ENCODE data around the gene THSD7B.

Gene THSD7B

GRCh38 chr2:137357634-137358033 lies 592.3 kb downstream of the THSD7B start:
- TF ChIP-seq GATA2 (IDR thresholded peaks at IDR 0.05; ENCODE audit: low read depth, low read length) (no peak), GATA3 (IDR thresholded peaks at IDR 0.05; ENCODE audit: low read depth, low read length) (no peak)

DNA sequence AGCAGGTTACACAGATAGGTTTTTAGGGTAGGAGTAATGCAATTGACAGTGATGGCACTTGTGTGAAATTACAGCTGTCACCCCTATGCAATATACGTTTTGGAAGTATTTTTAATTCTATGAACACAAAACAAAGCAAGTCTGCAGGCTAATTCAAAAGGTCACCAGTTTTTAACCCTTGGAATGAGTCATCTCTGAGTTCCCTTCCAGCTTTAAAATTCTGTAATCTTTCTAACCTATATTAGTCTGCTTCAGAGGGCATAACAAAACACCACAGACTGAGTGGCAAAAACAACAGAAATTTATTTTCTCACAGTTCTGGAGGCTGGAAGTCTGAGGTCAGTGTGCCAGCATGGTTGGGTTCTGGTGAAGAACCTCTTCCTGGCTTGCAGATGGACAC lies 602.0 kb downstream of the THSD7B start:
- TF ChIP-seq GATA3 (IDR thresholded peaks at IDR 0.05; ENCODE audit: low read depth, low read length), result no peak
- no peak for TF ChIP-seq GATA2 (IDR thresholded peaks at IDR 0.05; ENCODE audit: low read depth, low read length)

DNA sequence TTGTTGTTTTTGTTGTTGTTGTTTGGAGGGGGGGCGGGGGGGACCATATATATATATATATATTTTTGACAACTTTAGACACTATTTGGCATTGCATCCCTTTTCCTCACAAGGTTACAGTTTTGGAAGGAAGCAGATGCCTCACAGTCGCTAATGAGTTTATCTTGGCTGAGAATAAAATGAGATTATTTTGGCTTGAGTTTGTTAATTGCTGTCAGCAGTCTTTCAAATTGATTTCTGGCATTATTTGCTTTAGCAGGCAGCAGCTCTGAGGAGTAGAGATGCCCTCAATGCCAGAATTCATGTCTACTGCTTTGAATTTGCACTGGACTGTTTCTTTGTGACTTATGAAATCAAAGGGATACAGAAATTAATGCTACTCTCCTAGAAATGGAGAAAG lies 603.8 kb downstream of the THSD7B start:
- TF ChIP-seq GATA3 (IDR thresholded peaks at IDR 0.05; ENCODE audit: low read depth, low read length) (no peak), GATA2 (IDR thresholded peaks at IDR 0.05; ENCODE audit: low read depth, low read length) (no peak)

DNA sequence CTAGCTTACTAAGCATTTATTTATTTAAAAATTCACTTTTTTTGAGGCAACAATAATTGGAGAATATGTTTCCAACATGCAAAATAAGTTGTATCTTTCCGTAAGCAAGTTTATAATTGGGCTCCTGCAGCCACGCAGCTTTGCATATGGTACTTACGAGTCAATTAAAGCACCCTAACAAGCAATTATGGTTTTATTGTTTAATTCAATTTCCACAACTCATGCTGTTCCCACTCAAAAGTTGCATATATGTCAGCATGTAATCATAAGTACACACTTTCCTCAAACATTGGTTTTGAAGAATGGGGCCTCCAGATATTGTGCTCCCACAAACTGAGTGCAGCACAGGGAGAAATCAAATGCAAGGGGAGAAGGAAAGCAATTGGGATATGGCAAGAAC lies 613.8 kb downstream of the THSD7B start:
- TF ChIP-seq GATA2 (IDR thresholded peaks at IDR 0.05; ENCODE audit: low read depth, low read length) (no peak), GATA3 (IDR thresholded peaks at IDR 0.05; ENCODE audit: low read depth, low read length) (no peak)

DNA sequence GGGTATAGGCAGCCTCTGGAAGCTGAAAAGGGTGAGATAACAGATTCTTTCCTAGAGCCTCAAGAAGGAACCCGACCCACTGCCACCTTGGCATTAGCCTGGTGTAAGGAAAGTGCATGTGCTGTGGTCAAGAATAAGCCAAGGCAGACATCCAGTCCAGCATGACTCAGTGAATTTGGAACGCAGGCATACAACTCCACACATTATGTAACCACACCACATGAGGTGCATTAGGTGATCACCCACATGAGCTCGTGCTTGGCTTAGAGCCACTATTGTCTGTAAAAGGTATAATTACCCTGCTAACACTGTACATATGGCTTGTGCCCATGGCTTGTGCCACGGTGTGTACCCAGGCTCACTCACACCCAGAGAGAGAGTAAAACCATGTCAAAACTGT lies 615.3 kb downstream of the THSD7B start:
- TF ChIP-seq GATA2 (IDR thresholded peaks at IDR 0.05; ENCODE audit: low read depth, low read length) (no peak), GATA3 (IDR thresholded peaks at IDR 0.05; ENCODE audit: low read depth, low read length) (no peak)

DNA sequence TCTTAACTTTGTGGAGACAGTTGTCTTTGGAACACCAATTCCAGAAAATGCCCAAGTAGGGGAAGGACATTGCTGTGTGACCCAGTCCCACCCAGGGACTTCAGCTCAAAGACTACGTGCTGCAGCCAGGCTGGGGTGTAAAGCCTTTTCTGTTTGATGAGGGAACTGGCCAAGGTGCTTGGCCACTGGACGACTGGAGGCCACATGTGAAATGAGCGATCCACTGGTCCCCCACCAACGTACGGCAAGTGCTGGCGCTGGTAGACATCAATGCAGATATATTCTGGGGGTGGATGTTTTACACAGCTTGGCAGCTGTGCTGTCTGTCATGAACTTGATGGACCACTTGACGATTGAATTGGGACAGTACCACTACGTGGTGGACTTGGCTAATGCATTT lies 616.4 kb downstream of the THSD7B start:
- TF ChIP-seq GATA2 (IDR thresholded peaks at IDR 0.05; ENCODE audit: low read depth, low read length) (no peak), GATA3 (IDR thresholded peaks at IDR 0.05; ENCODE audit: low read depth, low read length) (no peak)

DNA sequence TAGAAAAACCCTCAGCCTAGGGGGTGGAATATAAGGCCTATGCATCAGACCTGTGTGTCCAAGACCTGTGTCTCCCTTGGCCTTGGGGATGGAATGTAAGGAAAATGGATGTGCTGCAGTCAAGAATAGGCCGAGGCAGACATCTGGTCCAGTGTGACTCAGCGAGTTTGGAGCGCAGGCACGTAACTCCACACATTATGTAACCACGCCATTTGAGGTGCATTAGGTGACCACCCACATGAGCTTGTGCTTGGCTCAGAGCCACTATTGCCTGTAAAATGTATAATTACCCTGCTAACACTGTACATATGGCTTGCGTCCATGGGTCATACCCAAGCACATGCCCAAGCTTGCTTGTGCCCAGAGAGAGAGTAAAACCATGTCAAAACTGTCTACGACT lies 618.0 kb downstream of the THSD7B start:
- no peak for TF ChIP-seq GATA3 (IDR thresholded peaks at IDR 0.05; ENCODE audit: low read depth, low read length)
- TF ChIP-seq GATA2 (IDR thresholded peaks at IDR 0.05; ENCODE audit: low read depth, low read length), result no peak

GRCh38 chr2:137387044-137387443 lies 621.7 kb downstream of the THSD7B start:
- TF ChIP-seq GATA2 (IDR thresholded peaks at IDR 0.05; ENCODE audit: low read depth, low read length), result no peak
- TF ChIP-seq GATA3 (IDR thresholded peaks at IDR 0.05; ENCODE audit: low read depth, low read length), result no peak

GRCh38 chr2:137405496-137405895 lies 640.2 kb downstream of the THSD7B start:
- TF ChIP-seq GATA2 (IDR thresholded peaks at IDR 0.05; ENCODE audit: low read depth, low read length) (no peak), GATA3 (IDR thresholded peaks at IDR 0.05; ENCODE audit: low read depth, low read length) (no peak)

DNA sequence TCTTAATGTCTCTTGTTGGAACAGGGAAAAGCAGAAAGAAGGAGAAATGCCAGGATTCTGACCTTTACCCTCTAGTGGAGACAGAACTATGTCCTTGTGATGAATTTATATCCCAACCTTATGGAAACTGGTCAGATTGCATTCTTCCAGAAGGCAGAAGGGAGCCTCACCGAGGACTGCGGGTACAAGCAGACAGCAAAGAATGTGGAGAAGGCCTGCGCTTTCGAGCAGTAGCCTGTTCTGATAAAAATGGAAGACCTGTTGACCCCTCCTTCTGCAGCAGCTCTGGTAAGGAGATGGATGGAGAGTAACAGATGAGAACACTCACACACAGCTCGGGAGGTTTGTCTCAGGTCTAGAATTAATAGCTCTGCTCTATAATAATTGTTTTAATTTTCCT lies 646.2 kb downstream of the THSD7B start:
- TF ChIP-seq GATA2 (IDR thresholded peaks at IDR 0.05; ENCODE audit: low read depth, low read length) (no peak), GATA3 (IDR thresholded peaks at IDR 0.05; ENCODE audit: low read depth, low read length) (no peak)

DNA sequence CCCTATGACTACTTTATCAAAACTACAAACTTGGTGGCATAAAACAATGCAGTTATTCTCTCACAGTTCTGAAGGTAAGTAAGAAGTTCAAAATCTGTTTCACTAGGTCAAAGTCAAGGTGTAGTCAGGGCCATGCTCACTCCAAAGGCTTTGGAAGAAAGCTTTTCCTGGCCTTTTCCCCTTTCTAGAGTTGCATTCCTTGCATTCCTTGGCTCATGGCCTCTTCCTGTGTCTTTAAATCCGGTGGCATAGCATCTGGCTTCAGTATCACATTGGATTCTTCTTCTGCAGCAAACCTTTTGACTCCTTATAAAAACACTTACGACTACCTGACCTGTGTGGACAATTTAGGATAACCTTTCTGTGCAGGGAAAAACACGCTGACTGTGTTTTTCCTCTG lies 655.4 kb downstream of the THSD7B start:
- TF ChIP-seq GATA2 (IDR thresholded peaks at IDR 0.05; ENCODE audit: low read depth, low read length) (no peak), GATA3 (IDR thresholded peaks at IDR 0.05; ENCODE audit: low read depth, low read length) (no peak)

- TF ChIP-seq GATA3 (IDR thresholded peaks at IDR 0.05; ENCODE audit: low read depth, low read length) (no peak), GATA2 (IDR thresholded peaks at IDR 0.05; ENCODE audit: low read depth, low read length) (no peak)
These were observed 669.8 kb downstream of the THSD7B start for GRCh38 chr2:137435162-137435561.

- TF ChIP-seq GATA3 (IDR thresholded peaks at IDR 0.05; ENCODE audit: low read depth, low read length) (no peak), GATA2 (IDR thresholded peaks at IDR 0.05; ENCODE audit: low read depth, low read length) (no peak)
These were observed 672.0 kb downstream of the THSD7B start for GRCh38 chr2:137437386-137437785.

DNA sequence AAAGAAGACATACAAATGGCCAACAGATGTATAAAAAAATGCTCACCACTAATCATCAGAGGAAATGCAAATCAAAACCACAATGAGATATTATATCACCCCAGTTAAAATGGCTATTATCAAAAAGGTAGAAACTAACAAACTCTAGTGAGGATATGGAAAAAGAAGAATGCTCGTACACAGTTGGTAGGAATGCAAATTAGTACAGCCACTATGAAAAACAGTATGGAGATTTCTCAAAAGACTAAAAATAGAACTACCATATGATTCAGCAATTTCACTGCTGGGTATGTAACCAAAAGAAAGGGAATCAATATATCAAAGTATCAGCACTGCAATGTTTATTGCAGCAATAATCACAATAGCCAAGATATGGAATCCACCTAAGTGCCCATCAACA lies 679.6 kb downstream of the THSD7B start:
- TF ChIP-seq GATA2 (IDR thresholded peaks at IDR 0.05; ENCODE audit: low read depth, low read length), result no peak
- TF ChIP-seq GATA3 (IDR thresholded peaks at IDR 0.05; ENCODE audit: low read depth, low read length), result no peak

- TF ChIP-seq GATA2 (IDR thresholded peaks at IDR 0.05; ENCODE audit: low read depth, low read length), result no peak
These were observed 684.1 kb downstream of the THSD7B start for GRCh38 chr2:137449454-137449853.

DNA sequence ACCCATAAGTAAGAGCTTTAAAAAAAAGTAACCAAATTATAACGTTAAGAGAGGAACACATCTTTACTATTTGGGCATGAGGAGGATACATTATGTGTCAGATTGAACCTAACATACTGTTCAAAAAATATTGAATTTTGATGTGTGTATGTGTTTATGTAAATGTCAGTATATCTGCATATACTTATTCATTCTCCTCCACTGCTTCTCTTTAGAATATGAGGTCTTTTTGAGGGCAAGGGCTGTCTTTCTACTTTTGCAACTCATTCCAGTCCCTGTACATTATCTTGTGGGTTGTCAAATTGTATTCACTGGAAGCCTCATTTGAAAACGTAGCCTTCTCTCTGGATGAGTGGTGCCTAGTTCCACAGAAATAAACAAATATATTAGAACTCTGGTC lies 689.5 kb downstream of the THSD7B start:
- no peak for TF ChIP-seq GATA3 (IDR thresholded peaks at IDR 0.05; ENCODE audit: low read depth, low read length)
- no peak for TF ChIP-seq GATA2 (IDR thresholded peaks at IDR 0.05; ENCODE audit: low read depth, low read length)
